HEK293T (cell line): ENCODE results near the gene BUD23.

Source experiments
- BHLHE40 ChIP-seq: fragments of 450-650 bp; IDR thresholded peaks from 2 replicates; pipeline ENCODE4 v1.6.1; 2016; ENCODE audit warnings: mild to moderate bottlenecking, moderate library complexity, borderline replicate concordance
- FOXA1 ChIP-seq: fragments of 450-650 bp; IDR thresholded peaks from 2 replicates; pipeline ENCODE4 v1.6.1; 2016; ENCODE audit warnings: mild to moderate bottlenecking
- FOXK2 ChIP-seq: fragments of 450-650 bp; IDR thresholded peaks from 2 replicates; pipeline ENCODE4 v1.6.1; 2016; ENCODE audit warnings: mild to moderate bottlenecking
- FOXM1 ChIP-seq: fragments of 450-650 bp; IDR thresholded peaks from 2 replicates; pipeline ENCODE4 v1.6.1; 2017; ENCODE audit warnings: mild to moderate bottlenecking, borderline replicate concordance
- HDGF ChIP-seq: fragments of 450-650 bp; IDR thresholded peaks from 2 replicates; pipeline ENCODE4 v1.6.1; 2017; ENCODE audit warnings: antibody characterized with exemption, borderline replicate concordance
- L3MBTL2 ChIP-seq: fragments of 450-650 bp; conservative IDR thresholded peaks from 2 replicates; pipeline ENCODE4 v1.6.1; 2016; ENCODE audit warnings: mild to moderate bottlenecking
- NFRKB ChIP-seq: fragments of 450-650 bp; IDR thresholded peaks from 2 replicates; pipeline ENCODE4 v1.6.1; 2016; ENCODE audit warnings: mild to moderate bottlenecking, moderate library complexity
- SUZ12 ChIP-seq: fragments of 450-650 bp; IDR thresholded peaks from 2 replicates; pipeline ENCODE4 v1.6.1; 2016; ENCODE audit warnings: mild to moderate bottlenecking
- TARDBP ChIP-seq: fragments of 450-650 bp; IDR thresholded peaks from 2 replicates; pipeline ENCODE4 v1.6.1; 2016
- TF ChIP-seq, protein P1 (sequence below): fragments of 450-650 bp; IDR thresholded peaks from 2 replicates; pipeline ENCODE4 v1.6.1; 2016

DNA sequence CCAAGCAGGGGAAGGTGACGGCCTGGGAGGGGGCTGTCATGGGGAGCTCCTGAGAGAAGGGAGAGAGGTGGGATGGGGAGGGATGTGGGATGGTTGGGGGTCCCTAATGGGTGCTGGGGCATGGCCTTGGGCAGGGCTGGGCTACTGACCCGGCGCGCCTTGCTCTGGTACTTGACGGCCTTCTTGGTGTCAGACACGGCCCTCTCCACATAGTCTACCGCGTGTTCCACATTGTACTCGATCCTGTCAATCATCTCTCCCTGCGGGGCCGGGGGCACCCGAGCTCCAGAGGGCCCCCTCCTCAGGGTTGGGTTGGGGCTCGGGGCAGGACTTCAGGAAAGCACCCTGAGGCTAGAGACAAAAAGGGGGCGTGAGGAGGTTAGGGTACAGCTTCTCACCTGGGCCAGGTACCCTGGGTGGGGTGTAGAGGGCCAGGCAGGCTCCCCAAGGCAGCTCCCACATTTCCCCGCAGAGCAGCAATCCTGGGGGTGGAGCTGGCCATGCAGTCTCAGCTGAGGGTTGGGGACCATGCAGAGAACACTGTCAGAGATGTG lies 17.3 kb downstream of the BUD23 start:
- TF ChIP-seq BHLHE40 = no peak
- no peak for TF ChIP-seq TARDBP
- TF ChIP-seq HDGF = no peak
- TF ChIP-seq FOXM1 = no peak
- TF ChIP-seq L3MBTL2 = no peak
- no peak for TF ChIP-seq SUZ12
- TF ChIP-seq, protein P1, sequence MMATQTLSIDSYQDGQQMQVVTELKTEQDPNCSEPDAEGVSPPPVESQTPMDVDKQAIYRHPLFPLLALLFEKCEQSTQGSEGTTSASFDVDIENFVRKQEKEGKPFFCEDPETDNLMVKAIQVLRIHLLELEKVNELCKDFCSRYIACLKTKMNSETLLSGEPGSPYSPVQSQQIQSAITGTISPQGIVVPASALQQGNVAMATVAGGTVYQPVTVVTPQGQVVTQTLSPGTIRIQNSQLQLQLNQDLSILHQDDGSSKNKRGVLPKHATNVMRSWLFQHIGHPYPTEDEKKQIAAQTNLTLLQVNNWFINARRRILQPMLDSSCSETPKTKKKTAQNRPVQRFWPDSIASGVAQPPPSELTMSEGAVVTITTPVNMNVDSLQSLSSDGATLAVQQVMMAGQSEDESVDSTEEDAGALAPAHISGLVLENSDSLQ = no peak
- TF ChIP-seq FOXA1 = no peak
- no peak for TF ChIP-seq FOXK2
- no peak for TF ChIP-seq NFRKB
